Stimulated activated naive CD4-positive, alpha-beta T cell (primary cell): Measurements from ENCODE around the gene VILL.
"Not testable (repeated sequence)": the region's sequence is repeated elsewhere in the genome, so short reads cannot be mapped to it uniquely, and the experiment has no call there.

Experiments used
- DNase-seq, 6 experiments: peaks; one replicate each; lab custom pipeline; 2025; lab: John Stamatoyannopoulos, UW

The VILL gene

DNA sequence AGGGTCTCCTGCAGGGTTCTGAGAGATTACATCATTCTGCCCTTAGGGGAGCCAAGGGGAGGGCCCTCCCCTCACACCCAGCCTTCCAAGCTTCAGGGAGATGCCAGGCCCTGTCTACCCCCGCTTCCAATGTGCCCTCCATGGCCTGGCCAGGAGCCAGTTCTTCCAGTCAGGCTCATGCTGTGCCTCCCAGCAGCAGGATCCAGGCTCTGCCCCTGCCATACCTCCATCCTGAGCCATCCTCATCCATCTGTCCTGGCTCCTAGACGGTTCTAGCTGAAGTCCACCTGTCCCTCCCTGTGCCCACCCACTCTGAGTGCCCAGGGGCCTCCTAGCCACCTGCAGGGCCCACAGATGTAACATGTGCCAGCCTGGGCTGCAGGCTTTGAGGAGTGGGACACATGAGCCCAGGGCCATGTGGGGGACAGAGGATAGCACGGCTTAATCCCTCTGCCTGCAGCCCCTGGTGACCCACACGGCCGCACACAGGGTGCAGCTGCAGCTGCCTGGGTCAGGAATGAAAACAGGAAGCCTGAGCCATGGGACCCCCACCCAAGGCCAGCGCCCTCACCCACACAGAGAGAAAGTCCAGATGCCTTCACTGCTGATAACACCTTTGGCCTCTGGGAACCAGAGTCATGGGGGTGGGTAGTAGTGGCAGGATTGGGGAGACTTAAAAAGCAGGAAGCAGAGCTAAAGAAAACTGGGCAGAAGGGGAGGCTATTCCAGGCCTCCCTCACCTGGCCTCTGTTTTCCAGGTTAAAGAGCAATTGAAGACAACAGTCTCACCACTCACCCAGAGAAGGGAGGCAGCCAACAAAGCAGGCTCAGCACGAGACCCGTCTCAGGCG lies 27.1 kb downstream of the VILL start:
- no peak for DNase-seq

DNA sequence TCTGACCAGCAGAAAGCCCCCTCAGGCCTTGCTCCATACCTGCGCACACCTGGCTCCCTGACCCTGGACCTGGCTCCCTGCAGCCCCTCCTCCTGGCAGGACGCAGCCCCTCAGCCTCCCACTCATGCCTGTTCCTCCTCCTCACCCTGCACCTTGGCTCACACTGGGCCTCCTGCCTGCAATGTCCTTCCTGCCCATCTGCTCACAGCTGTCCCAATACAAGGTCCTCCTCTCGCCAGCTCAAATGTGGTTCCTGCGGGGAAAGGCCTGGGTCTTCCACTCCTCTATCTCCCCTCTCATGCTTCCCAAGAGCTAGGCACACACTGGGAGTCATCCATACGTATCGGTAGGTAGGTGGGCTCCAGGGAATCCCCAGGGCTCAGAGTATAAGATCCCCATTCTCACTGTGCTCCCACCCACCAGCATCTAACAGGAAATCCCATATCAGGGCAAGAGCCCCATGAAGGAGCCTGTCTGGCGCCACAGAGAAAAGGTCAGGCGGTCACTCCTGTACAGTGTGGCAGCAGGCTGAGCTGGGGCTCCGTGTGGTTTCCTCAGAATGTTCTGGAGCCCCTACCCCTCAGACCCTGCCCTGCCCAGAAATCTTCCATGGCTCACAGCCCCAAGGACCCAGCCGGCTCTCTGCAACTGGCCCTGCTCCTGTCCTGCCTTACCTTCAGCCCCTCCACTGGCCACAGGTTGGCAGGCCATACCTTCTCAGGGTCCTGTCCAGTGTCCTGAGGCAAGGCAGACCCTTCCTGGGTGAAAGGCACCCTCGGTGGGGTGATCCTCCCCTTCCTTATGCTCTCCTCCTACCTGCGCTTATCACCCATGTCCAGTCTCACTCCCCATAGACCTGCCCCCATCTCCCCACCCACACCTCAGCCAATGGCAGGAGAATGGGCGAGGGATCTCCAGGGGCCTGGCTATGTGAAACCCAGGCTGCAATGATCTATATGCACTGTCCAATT lies 28.0 kb downstream of the VILL start:
- no peak for DNase-seq

GRCh38 chr3:38019658-38020341 lies 29.2 kb downstream of the VILL start:
- no peak for DNase-seq

- DNase-seq, result no peak
These were observed 29.7 kb downstream of the VILL start for GRCh38 chr3:38020342-38020726.

DNA sequence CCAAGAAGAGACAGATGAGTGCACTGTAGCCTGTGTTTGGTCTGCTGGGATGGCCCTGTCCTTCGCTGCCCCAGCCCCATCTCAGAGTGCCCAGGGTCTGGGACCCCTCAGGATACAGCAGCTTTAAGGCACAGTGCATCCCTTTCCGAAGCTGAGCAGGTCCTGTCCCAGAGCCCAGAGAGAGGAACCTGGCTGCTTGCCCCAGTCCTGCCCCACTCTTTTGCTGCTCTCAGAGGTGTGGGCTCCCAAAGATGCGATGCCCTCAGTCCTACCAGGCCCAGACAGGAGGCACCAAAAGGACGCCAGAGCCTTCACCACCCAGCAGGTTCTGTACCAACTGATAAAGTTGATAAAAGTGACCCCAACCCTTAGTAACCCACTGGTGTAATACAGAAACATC lies 30.6 kb downstream of the VILL start:
- DNase-seq, result no peak

DNA sequence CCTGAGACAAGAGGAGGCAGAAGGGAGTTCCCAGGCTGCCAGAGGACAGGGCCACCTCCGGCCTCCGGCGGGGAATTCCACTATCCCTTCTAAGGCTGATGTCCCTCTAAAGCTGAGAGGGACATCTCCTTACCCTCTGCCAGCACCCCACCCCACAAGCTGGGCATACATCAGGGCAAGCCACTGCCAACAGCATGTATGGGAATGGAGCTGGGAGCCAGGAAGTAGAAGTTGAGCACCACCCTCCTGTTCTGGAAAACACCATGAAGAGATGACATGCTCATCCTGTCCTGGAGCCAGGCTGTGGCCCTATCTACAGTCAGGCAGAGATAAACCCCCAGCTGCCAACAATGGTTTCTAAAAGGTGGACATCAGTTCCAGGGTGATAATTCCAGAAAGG lies 31.7 kb downstream of the VILL start:
- DNase-seq, result no peak

GRCh38 chr3:38022896-38023709 lies 32.5 kb downstream of the VILL start:
- no peak for DNase-seq

GRCh38 chr3:38026856-38027255 lies 36.3 kb downstream of the VILL start:
- no peak for DNase-seq

DNA sequence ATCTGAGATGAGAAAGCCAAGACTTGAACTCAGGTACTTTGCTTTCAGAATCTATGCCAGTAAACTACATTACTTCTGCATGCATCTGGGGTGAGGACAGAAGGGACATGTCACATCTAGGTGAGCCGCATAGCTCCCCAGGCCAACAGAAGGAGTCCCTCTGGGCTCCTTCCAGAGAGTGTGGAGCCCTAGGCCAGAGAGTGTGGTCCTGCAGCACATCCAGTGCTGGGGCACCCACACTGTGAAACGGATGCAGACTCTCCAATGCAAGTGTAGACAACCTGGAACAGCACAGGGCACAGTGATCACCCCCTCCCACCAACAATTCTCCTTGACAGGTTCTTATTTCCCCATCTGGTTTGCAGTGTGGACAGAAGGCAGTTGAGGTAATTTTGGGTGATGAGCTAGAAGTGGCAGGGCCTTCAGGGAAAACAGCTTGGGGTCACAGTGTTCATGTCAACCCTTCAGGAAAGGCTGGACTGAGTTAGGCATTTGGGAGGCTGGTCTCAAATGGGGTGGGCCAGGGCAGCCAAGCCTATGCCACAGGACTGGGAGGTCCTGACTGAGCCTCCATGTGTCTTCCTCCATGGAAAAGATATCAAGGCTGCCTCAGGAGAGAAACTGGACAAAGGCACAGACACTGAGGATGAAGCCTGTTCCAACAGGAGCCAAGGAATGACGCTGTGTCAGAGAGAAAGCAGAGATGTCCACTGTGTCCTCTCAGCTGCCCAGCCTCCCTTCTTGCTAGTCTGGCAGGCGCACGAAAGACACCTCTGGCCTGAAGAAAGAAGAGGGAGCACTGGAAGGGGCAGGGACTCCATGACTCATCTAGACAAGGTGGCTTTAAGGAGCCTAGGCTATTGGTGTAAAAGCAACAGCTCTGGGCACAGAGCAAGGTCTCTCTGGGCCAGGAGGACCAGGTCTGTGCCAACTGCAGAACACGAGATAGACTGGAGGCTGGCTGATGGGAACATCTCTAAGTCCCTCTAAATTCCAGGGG lies 37.2 kb downstream of the VILL start:
- DNase-seq, result no peak

DNA sequence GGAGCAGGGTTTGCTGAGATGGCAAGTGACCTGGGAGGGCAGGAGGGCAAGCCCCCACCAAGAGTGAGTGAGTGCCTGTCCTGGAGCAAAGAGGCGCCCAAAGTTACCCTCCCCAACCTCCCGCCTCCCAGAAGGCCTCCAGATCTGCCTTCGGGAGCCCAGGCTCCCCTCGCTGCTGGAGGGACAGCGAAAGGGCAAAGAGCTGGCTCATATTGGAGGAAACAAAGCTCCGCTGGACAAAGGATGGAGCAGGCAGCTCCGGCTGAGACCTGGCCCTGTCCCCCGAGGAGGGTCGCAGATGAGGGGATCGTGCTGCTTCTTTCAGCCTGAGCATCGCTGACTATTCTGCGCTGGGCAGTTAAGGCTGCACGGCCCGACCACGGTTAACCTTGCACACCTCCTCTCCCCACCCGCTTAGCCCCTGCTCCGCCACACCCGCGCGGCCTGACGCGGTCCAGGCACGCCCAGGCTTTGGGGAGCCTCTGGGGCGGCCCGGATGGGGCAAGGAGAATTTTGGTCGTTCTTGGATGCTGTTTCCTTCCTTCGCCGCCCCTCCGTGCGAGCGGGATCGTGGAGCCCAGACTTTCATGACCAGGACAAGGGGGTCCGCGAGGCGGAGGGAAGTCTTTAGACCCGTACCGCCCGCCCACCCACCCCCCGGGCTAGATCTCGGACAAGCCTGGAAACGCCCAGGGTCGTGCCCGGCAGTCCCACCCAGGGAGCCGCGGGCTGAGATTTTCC lies 38.2 kb downstream of the VILL start:
- no peak for DNase-seq

DNA sequence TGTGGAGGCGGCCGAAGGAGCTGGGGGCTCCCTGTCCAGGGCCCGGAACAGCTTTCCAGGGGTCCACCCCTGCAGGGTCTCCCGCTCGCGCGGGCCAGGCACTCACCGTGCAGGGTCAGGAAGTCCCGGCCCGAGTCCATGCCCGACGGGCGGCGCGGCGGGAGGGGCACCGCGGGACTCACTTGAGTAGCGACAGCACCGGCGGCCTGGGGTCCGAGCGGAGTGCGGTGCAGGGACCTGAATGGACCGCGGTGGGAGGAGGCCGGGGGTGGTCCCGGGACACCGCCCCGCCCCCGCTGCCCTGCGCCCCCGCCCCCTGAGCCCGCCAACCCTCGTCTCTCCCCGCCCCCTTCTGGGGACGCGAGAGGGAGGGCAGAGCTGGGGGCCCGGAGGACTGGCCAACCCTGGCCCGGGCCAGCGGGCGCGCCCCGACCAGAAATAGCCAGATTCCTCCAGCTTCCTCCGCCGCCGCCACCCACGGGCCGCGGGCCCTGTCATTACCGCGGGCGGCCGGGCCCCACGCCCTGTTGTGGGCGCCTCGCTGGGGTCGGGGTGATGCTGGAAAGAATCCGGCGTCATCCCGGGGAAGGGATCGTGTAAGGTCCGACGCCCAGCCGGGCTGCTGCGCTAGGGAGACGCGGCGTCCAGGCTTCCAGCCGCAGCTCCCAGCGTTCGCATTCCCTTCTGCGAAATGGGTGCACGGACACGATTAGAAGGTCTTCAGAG lies 39.0 kb downstream of the VILL start, which contains the start of gene PLCD1:
Gene PLCD1 (minus strand): TSS at position 243 of the 726 bp plus-strand sequence. CDS start 103 bp downstream, at position 140.
- peak in 5 of 6 experiments; percentile 21 to 50 (median 37) for DNase-seq

DNA sequence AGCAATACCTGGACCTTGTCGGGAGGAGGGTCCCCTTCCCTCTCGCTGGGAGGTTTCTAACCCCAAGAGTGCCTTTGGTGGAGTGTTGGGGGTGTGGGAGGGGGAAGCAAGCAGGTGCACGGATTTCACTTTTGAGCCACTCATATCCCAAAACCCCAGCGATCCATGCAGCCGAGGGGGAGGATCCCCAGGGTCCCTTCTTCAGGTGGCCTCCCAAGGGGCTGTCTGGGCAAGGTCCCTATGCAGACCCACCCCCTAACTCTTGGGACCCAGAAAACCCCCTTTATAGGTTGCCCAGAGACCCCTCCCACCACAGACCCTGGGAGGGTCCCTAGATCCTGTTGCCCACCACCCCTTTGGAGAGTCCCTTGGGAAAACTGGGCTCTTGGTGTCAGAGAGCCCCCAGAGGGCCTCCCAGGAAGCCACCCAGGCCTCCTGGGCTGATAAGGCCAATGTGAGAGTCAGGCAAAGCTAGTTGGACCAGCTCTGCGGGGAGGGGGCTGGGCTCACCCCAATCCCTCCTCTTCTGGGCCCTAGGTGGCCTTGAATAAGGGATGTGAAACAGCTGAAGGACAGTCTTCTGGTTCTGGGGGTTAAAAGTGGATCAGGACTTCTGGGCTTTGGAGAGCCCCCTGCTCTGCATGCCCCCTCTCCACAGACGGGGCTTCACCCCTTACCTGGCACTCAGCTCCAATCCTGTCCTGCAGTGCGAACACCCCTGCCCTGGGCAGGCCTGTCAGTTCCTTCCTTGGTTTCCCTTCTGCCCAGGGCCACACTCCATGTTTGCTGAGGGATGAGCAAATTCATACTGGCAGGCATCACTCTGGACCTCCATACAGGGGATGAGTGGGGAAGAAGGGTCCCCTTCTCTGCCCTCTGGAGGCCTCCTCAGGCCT lies 39.8 kb downstream of the VILL start:
- DNase-seq, result no peak

DNA sequence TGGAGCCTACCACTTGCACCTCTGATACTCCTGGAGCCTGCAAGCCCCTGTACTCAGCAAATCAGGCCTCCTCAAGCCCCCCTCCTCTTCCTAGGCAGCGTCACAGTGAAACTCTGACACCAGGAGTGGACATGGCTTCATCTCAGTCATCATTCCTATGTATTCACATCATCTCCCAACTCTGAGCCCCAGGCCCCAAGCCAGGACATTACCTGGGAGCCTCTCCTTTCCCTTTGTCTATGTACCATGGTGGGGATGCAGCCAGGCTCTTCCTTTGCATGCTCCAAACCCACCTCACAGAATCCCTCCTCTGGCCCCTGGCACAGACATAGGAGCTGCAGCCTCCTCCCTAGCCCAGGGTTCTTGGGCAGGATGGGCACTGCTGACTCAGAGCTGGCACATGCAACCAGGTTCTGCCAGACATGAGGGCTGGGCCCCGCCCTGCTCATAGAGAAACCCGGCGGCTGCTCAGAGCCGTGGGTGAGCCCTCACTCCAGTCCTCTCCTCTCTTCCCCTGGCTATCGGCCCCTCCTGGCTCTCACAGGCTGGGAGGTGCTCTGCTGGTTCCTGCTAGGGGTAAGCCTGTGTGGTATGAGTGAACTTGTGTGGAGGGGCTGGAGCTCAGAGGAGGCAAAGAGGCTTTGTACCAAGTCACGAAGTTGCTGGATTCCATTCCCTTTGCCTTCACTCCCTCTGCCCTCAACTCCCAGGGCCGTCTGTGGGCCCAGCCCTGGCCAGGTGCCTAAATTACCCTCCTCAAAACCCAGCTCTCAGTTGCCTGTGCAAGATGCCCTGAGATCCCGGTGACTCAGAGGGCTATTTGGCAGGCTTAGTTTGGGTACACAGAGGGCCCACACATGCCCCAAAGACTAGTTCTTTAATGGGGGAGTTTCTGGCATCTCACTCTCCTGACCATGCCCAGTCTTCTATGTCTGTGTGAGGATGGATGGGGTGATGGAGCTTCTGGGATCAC lies 40.7 kb downstream of the VILL start:
- DNase-seq, result no peak

GRCh38 chr3:38032328-38032865 lies 41.8 kb downstream of the VILL start:
- DNase-seq, result no peak

DNA sequence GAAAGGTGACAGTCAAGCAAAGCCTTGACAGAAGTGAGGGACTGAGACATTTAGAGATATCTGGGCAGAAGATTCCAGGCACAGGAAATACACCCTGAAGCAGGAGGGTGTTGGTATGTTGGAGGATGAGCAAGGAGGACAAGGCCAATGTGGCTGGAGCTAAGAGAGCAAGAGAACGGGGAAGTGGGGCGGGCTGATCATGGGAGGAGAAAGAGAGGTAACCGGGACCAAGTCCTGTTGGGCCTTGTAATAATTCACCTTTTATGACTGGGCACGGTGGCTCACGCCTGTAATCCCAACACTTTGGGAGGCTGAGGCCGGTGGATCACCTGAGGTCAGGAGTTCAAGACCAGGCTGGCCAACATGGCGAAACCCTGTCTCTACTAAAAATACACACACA lies 43.0 kb downstream of the VILL start:
- DNase-seq, result not testable (repeated sequence)

GRCh38 chr3:38034335-38034734 lies 43.7 kb downstream of the VILL start:
- not testable (repeated sequence) for DNase-seq
